Measurements from ENCODE around the gene GPRIN2.
"Not testable (repeated sequence)": the region's sequence is repeated elsewhere in the genome, so short reads cannot be mapped to it uniquely, and the experiment has no call there.

GPRIN2 gene

DNA sequence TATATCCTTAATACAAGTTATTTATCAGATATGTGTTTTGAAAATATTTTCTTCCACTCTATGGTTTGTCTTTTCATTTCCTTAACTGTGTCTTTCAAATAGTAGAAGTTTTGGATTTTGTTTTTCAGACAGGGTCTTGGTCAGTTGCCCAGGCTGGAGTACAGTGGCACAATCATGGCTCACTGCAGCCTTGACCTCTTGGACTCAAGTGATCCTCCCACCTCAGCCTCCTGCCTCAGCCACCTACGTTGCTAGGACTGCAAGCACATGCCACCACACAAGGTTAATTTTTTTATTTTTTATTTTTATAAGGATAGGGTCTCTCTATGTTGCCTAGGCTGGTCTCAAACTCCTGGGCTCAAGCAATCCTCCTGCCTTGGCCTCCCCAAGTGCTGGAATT, 24.2 kb downstream of the GPRIN2 start:
- DNase-seq: not testable (repeated sequence)

DNA sequence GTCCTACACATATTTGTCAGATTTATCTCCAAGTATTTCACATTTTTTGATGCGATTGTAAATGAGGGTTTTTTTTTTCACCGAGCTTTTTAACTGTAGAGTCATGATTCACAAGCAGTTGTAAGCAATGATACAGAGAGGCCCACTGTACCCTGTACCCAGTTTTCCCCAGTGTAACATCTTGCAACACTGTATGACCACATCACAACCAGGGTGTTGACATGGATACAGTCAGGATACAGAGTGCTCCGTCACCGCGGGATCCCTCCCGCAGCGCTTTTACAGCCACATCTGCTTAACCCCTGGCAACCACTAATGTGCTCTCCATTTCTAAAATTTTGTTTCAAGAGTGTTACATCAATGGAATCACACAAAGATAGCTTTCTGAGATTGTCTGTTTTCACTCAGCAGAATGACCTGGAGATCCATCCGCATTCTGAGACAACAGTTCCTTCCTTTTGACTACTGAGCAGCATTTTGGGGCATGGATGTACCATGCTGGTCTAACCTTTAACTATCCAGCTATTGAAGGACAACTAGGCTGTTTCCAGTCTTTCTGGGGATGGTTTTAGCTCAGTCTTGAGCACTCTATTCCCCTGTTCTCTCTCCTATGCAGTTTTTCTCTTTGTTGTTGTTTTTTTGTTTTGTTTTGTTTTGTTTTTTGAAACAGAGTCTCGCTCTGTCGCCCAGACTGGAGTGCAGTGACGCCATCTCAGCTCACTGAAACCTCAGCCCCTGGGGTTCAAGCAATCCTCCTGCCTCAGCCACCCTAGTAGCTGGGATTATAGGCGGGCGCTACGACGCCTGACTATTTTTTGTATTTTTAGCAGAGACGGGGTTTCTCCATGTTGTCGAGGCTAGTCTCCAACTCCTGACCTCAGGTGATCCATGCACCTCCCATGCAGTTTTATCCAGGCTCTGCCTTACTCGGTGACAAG, 25.9 kb downstream of the GPRIN2 start:
- no peak for DNase-seq

DNA sequence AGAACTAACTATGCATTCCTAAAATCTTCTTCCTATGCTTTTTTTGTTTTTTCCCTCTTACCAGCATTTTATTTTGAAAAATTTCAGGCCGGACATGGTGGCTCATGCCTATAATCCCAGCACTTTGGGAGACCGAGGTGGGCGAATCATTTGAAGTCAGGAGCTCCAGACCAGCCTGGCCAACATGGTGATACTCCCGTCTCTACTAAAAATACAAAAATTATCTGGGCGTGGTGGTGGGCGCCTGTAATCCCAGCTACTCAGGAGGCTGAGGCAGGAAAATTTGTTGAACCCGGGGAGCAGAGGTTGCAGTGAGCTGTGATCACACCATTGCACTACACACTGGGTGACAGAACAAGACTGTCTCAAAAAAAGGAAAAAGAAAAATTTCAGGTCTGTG, 26.7 kb downstream of the GPRIN2 start:
- not testable (repeated sequence) for DNase-seq

DNA sequence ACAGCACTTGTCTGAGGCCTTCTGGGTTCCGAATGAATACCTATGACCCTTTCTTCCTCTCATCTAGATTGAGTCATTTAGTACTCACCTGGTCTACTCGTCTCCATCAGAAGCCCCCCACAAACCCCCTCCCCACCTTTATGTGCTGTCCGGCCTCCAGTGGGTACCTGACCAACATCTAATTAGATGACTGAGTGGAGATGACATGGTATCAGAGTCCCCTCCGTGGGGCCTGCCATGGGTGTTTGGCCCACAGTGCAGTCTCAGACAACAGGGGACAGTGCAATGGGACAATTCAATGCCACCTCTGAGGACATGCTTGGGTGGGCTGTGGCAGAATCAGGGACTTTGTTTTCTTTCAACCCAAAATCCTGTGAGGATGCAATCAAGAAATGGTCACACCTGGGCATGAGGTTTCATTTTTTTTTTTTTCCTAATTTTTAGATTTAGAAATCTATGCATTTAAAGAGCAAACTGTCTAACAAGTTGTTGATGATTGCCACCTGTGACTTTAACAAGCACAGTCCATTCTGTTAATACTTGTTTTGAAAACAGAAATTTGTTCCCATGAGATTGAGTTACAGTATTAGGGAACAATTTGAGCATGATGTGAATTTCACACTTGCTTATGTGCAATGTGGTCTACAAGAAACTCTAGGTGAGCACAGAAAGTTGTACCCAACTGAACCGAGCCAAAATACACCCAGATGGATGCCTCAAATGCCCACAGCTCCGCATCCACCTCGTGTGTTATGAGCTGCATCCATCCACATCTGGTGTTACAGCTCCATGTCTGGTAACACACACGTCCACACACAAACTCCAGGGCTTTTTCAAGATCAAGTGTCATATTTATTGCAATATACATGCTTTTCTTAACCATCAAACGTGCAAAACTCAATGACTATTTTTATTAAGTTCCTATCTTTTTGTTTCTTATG, 27.5 kb downstream of the GPRIN2 start:
- DNase-seq: no peak

DNA sequence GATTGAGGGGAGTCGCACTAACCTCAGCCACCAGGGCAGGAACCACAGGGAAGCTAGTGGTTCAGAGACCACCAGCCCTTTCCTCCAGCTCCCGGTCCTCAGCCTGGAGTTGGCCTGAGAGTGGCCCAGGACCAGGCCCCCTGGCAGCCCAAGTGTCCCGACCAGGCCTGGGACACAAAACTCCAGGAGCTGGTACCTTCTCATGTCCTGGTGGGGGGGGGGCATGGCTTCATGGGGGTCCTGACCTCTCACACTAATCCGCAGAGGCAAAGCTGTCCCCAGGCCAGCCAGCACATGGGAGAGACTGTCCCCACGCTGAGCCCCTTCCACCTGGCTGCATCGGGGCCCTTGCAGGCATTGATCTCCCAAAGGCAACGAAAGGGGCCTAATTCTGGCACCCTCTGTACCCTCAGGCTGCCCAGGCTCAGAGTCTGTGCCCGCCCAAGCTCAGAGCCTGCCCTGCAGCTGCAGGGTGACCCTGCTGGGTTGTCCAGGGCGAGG, 28.2 kb downstream of the GPRIN2 start:
- no peak for DNase-seq

DNA sequence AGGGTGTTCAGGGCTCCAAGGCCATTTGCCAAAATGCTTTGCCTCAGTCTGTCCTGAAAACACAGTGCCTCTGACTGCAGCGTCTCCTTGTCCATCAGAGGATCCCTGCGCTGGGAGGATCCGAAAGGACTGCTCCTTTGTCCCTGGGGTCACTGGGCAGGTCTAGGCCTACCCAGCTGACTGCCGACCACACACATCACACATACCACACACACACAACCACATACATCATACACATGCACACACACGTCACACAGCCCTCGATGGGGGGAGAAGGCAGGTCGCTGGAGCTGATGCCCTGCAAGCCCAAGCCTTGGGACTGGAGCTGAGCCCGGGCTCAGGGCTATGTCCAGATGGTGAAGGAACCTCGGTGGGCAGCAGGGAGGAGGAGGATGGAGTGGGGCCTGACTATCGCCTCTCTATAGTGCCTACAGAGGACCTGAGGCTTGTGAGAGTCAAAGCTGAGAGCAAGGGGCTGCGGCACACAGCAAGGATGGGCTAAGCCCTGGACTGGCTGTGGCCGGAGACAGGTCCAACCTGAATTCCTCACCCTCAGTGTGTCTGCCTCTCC, 29.1 kb downstream of the GPRIN2 start:
- no peak for DNase-seq

DNA sequence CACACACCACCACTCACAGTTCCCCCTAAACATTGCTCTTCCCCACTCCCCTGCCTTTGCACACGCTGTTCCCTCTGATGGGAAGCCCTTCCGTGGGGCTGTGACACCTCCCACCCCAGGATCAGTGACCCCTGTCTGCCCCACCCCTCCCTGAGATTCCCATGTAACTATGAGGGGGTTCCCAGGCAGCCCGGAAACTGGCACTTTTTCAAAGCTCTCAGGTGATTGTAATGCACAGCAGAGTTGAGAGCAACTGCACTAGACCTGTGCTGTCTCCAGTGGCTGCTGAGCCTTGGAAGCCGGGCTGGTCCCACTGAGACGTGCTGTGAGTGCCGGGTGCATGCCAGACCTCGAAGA, 29.8 kb downstream of the GPRIN2 start:
- no peak for DNase-seq

DNA sequence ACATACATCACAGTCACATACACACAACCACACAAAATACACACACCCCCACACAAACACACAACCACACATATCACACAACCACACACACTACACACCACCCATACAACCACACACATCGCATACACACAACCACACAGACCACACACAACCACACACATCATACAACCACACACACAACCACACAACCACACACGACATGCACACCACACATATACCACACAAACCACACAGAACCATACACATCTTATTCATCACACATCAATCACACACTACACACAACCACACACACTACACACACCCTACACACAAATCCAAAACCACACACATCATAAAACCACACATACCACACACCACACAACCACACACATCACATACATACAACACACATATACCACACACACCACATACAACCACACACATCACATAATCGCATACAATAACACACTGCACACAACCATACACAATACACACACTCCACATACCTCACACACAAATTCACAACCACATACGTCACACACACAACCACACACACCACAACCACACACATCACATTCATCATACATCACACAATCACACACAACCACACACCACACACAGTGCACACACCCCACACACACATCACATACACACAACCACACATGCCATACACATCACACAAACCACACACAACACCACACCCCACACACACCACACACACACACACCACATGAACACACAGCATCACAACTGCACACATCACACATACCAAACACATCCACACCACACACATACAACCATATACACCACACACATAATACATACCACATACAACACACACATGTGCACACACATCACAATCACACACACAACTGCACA, 30.4 kb downstream of the GPRIN2 start:
- DNase-seq: no peak

DNA sequence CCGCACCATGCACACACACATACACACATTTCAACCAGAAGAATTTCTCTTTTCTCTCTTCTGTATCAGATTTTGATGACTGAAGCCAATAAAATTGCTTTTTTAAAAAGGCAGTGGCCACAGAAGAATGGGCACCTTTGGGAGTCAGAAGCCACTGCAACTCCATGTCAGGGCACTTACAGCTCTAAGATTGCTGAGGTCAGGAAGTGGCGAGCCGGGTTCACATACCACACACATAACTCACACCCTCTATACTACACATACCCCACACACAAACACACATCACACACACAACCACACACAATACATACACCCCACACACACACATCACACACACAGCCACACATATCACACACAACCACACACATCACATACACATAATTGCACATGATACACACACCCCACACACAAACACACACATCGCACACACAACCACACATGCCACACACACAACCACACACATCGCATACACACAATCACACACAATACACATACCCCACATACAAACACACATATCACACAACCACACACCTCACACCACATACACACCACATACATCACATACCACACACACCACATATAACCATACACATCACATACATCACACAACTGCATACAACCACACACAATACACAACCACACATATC, 31.2 kb downstream of the GPRIN2 start:
- DNase-seq: no peak

DNA sequence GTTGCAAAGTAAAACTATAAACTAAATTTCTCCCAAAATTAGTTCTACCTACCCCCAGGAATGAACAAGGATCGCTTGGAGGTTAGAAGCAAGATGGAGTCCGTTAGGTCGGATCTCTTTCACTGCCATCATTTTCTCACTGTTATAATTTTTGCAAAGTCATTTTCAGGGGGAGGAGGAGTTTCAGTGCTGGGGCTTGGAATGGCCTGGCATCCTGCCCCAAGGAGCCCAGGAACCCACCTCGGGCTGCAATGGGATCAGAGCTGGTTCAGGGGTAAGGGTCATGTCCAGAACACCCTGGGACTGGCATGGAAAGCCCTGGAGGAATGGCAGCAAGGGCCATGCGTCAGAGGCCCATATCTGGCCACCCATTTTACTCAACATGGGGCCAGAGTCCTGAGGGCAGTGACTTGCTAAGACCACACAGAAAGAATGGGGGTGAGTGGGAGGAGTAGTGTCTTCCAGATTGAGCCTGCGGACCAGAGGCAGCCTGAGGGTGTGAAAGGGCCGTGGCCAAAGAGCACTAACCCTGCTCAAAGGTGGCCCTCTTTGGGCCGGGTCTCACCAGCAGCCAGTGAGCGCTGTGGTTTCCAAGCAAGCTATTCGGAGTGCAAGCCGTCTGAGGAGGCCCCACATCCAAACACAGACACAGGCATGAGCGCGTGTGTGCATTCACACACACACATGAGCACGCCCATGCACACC, 31.8 kb downstream of the GPRIN2 start:
- no peak for DNase-seq

DNA sequence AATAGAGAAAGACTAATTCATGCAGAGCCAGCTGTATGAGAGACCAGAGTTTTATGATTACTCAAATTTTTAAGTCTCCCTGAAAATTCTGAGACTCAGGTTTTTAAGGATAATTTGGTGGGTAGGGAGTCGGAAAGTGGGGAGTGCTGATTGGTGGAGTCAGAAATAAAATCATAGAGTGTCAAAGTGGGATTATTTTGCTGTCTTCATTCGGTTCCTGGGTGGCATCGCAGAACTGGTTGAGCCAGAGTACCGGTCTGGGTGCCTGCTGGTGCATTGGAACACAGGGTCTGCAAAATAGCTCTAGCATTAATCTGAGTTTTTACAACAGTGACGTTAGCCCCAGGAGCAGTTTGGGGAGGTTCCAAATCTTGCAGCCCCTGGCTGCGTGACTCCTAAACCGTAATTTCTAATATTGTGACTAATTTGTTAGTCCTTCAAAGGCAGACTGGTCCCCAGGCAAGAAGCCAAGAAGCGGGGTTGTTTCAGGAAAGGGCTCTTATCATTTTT, 32.4 kb downstream of the GPRIN2 start:
- DNase-seq: no peak

DNA sequence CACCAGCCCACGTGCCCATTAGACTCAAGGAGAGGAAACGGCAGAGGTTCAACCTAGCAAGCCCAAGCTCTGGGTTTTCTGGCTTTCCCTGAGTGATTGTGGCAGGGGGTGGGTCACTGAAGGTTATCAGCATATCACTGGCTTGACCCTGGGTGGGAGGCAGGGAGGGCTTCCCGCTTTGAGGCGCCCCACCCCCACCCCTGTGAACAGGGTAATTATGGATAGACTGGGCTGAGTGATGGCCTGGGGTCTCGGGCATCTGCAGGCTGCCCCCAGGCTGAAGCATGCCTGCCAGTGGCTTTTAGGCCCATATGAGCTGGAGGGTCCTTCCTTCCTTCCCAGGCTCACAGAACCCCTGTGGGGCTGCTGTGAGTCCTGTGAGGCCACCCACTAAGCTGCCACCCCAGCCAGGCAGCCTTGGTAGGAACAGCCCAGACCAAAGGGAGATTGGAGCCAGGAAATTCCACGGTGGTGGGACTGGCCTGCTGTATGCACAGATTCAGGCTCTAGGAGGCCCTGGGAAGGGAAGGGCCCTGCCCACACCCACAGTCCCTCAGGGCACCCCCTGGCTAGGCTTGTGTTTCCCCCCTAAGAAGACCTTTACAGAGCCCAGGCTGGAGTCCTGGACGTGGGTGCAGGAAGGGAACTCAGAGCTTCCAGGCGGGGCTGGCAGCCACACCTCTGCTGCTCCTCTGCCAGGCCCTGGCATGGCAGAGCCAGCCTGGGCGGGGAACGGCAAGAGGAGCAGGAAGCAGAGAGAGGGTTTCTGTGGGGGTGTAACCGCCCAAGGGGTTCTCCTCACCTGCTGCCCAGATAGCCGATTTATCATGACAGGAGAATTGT, 33.1 kb downstream of the GPRIN2 start:
- no peak for DNase-seq

DNA sequence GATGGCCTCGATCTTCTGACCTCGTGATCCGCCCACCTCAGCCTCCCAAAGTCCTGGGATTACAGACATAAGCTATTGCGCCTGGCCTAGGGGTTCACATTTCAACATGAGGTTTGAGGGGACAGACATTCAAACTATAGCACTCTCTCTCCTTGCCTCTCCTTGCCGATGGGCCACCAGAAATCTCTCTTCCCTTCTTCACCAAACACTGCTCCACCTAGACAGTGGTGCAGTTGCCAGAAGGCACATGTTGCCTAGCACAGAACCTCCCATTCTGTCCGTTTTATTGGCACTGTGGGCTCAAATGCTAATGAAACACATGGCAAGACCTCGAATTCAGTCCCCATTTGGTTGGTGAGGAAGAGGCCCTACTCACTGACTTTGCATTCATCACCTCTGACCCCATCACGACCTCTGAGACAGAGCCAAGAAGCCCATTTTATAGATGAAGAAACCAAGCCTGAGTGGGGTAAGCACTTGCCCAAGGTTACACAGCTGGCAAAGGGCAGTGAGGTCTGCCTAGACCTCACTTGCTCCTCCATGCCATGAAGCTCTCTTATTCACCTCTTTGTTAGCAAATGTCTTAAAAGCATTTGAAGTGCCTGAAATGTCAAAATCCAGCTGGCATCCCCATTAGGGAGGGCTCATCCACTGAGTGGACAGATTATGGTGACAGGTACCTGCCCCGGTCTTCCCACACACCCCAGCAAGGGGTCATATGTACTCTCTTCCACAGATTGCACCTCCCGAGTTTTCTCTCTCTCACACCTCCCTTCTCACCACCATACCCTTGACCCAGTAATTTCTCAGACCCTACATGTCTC, 34.0 kb downstream of the GPRIN2 start:
- DNase-seq: no peak

DNA sequence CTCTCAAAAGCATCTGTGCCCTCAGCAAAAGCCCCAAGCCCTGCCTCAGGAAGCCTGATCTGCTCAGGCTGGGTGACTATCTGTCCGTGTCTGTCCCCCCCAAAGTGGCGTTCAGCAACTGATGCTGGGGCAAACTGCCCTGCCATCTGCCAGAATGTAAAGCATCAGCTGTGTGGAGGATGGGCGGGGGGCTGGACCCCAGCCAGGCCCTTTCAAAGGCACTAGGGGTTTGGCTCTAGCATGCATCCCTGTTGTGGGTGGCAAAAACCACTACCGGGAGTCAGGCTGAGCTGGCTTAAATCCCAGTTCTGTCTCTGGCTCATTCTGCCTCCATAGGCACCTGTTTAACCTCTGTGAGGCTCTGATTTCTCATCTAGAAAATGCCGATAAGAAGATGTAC, 35.5 kb downstream of the GPRIN2 start:
- DNase-seq: peak; percentile 75

DNA sequence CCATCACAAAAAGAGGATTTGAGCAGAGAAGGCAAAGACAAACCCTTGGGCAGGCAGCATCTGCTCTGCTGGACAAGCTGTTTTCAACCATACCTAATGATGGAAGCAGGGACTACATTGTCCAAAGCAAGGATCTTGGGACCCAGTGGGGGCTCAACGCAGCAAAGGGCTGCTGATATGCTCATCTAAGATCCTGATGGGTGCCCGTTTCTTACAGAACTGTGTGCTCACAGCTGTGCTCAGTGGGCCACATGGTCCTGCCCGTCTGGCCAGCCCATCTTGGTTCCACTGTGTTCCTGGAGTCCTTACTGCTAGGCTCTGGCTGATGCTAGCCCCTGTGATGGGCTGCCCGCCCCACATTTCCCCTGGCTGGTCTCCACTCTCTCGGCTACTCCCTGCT, 36.1 kb downstream of the GPRIN2 start:
- no peak for DNase-seq

DNA sequence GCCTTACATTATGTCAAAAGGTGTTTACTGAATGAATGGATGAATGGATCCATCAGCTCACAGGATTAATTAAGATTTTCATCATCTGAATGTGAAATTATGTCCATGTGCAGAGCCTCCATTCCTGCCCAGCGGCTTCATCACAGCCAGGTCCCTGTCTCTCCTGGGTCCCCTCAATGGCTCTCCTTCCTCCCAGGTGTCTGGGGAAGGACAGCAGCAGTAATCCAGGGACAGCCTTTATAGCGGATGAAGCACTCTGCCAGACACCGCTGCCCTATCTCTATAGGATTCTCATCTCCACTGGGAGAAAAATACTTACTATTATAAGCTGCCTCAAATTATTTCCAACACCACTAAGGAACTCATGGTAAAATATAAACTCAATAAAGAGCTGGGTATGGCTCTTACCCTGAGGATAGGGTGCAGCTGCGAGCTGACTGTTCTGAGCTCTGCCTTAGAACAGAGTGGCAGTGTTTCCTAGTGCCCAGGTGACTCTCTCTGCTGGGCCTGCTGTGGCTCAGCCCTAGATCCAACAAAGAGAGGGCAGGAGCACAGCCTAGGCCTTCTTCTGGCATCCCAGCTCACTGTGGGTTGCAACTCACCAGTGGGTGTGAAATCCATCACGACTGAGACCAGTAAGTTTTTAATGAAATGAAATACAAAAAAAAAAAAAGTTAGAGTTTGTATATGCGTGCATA, 38.3 kb downstream of the GPRIN2 start:
- no peak for DNase-seq

DNA sequence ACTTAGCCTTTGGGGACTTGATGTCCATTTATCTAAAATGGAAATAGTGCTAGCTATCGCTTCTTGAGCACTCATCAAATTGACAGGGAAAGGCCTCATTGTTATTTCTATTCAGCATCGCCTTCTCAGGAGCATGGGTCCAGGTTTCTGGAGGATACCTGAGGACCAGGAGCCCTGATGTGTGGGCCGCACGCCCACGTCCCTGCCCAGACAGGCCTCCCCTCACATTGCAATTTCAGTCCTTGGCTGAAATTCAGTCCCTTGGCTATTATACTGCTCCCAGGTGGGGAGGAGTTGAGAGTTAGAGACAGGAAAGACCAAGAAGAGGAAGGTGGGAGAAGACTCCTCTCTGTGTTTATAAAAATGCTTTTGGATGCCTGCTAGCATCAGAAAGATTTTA, 38.9 kb downstream of the GPRIN2 start:
- no peak for DNase-seq

DNA sequence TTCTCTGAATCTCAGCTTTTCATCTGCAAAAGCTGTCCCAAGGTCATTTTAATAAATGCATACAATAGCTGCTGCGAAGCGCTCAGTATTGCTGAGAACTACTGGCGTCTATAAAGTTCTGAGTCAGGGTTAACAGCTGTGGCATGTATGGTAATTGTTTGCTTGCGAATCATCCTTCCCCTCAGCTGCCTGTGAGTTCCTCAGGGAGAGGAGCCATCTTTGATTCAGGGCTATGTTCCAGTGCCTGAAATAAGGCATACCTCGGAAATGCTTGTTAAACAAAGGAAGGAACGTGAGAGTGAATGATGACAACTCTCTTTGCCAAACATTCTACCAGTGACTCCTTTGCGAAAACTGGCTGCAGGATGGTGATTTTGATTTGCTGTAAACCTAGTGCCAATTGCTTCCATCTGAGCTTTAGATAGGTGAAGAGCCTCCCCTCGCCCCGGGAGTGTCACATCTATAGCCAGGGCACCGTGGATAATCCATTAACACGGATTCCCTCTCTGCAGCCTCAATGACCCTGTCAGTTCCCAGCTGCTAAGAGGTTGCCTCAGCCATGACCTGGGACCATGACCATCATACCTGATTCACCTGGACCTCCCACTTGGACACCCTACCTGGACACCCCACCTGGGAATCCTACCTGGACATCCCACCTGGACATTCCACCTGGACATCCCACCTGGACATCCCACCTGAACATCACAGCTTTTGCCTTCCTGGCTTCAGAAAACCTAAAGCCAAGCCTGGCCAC, 39.6 kb downstream of the GPRIN2 start:
- DNase-seq: no peak

All from NCI-H1092 (cell line).